GM20000 (cell line): ENCODE measurements around the gene FLG.

Experiments
- DNase-seq: peaks from one replicate; pipeline ENCODE4 v3.0.0; 2012; ENCODE audit warnings: low spot score
- CTCF ChIP-seq: IDR thresholded peaks from 2 replicates; pipeline ENCODE4 v1.5.1; 2012; ENCODE audit warnings: mild to moderate bottlenecking, control low read depth; ENCODE audit errors: extremely low read depth, missing control alignments

The FLG gene

GRCh38 chr1:152325111-152325510, at the start of gene FLG:
Gene FLG (minus strand): TSS chr1:152325239. CDS start chr1:152315456, 9,783 bp downstream.
- no peak for DNase-seq
- TF ChIP-seq CTCF, result no peak

- no peak for TF ChIP-seq CTCF
- no peak for DNase-seq
Observed at GRCh38 chr1:152374451-152374850, 49.4 kb upstream of the FLG start.

GRCh38 chr1:152372672-152373071, 47.6 kb upstream of the FLG start:
- DNase-seq, result no peak
- no peak for TF ChIP-seq CTCF

- no peak for TF ChIP-seq CTCF
- DNase-seq, result no peak
Observed at GRCh38 chr1:152367436-152367835, 42.4 kb upstream of the FLG start.

- DNase-seq, result no peak
- no peak for TF ChIP-seq CTCF
Observed at GRCh38 chr1:152359906-152360305, 34.9 kb upstream of the FLG start, which contains the start of gene FLG2. Gene FLG2 (minus strand): TSS chr1:152360006. CDS start chr1:152358884, 1,122 bp downstream.

GRCh38 chr1:152356736-152357135, 31.7 kb upstream of the FLG start:
- DNase-seq, result no peak
- no peak for TF ChIP-seq CTCF

- TF ChIP-seq CTCF, result no peak
- no peak for DNase-seq
Observed at GRCh38 chr1:152349611-152350010, 24.6 kb upstream of the FLG start.
